GM19468 (cell line): ENCODE measurements around the gene UMAD1.
"Not testable (repeated sequence)": the region's sequence is repeated elsewhere in the genome, so short reads cannot be mapped to it uniquely, and the experiment has no call there.

Experiments
- ATAC-seq: cut with Tn5 transposase; IDR thresholded peaks from one replicate; pipeline ENCODE4 v1.9.1; 2021; ENCODE audit warnings: mild to moderate bottlenecking, moderate library complexity, moderate number of reproducible peaks; ENCODE audit not compliant: unreplicated experiment; ENCODE audit errors: extremely low read depth

Gene UMAD1

GRCh38 chr7:7651479-7651878 lies 10.9 kb downstream of the UMAD1 start:
- ATAC-seq: no peak

GRCh38 chr7:7652798-7653540 lies 12.4 kb downstream of the UMAD1 start:
- no peak for ATAC-seq

GRCh38 chr7:7653593-7654187 lies 13.1 kb downstream of the UMAD1 start:
- no peak for ATAC-seq

GRCh38 chr7:7654964-7655715 lies 14.6 kb downstream of the UMAD1 start:
- ATAC-seq: no peak

GRCh38 chr7:7656459-7656858 lies 15.9 kb downstream of the UMAD1 start:
- ATAC-seq: not testable (repeated sequence)

GRCh38 chr7:7662527-7662926 lies 22.0 kb downstream of the UMAD1 start:
- ATAC-seq: no peak

GRCh38 chr7:7664291-7664690 lies 23.7 kb downstream of the UMAD1 start:
- no peak for ATAC-seq

- no peak for ATAC-seq
Measured at GRCh38 chr7:7665031-7665430, 24.5 kb downstream of the UMAD1 start.

GRCh38 chr7:7667187-7667586 lies 26.6 kb downstream of the UMAD1 start:
- ATAC-seq: no peak

- no peak for ATAC-seq
Measured at GRCh38 chr7:7668706-7669105, 28.2 kb downstream of the UMAD1 start.

GRCh38 chr7:7670490-7670889 lies 29.9 kb downstream of the UMAD1 start:
- ATAC-seq: no peak

- ATAC-seq: no peak
Measured at GRCh38 chr7:7671361-7671760, 30.8 kb downstream of the UMAD1 start.

- ATAC-seq: no peak
Measured at GRCh38 chr7:7672545-7673239, 32.1 kb downstream of the UMAD1 start.

- no peak for ATAC-seq
Measured at GRCh38 chr7:7673240-7673550, 32.6 kb downstream of the UMAD1 start.

- no peak for ATAC-seq
Measured at GRCh38 chr7:7675686-7676085, 35.1 kb downstream of the UMAD1 start.

- not testable (repeated sequence) for ATAC-seq
Measured at GRCh38 chr7:7679640-7680039, 39.1 kb downstream of the UMAD1 start.

- ATAC-seq: no peak
Measured at GRCh38 chr7:7681191-7681935, 40.8 kb downstream of the UMAD1 start.

GRCh38 chr7:7681936-7682329 lies 41.4 kb downstream of the UMAD1 start:
- ATAC-seq: no peak

- ATAC-seq: no peak
Measured at GRCh38 chr7:7682861-7683260, 42.3 kb downstream of the UMAD1 start.

GRCh38 chr7:7686811-7687508 lies 46.4 kb downstream of the UMAD1 start:
- ATAC-seq: no peak
